ENCODE measurements around the gene KLHL10.

DNA sequence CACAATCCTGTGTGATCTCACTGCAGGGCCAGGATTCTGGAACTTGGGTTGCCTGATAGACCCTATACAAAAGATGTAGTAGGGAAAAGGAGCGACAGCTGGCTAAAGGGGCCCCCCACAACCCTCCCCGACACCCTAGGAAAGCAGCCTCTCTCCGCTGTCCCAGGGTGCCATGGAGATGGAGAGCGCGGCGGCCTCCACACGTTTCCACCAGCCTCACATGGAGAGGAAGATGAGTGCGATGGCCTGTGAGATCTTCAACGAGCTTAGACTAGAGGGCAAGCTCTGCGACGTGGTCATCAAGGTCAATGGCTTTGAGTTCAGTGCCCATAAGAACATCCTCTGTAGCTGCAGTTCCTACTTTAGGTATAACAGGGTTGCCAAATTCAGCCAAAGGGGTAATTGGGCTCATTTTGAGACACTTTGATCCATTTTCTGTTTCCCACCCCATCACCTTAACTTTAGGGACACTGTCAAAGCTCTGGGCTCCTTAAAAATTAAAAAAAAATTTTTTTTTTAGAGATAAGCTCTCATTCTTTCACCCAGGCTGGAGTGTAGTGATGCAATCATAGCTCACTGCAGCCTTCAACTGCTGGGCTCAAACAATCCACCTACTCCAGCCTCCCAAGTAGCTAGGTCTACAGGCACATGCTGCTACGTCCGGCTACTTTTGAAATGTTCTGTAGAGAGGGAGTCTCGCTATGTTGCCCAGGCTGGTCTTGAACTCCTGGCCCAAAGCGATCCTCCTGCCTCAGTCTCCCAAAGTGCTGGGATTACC, at the start of gene KLHL10:
- TF ChIP-seq CTCF (IDR thresholded peaks at IDR 0.05) (no peak), ZFX (IDR thresholded peaks at IDR 0.05; ENCODE audit: borderline replicate concordance) (no peak)

Data from 22Rv1 (cell line).